Epithelial cell of esophagus (primary cell): ENCODE data around the gene CDH4.

ENCODE experiments used
- DNase-seq: peaks from one replicate; pipeline ENCODE4 v3.0.0; 2010; ENCODE audit warnings: low read depth
- H3K4me3 ChIP-seq: 2 replicates; pipeline ENCODE4 v1.5.1; 2011; ENCODE audit warnings: mild to moderate bottlenecking, low read length, control low read depth
- CTCF ChIP-seq: IDR thresholded peaks from 2 replicates; pipeline ENCODE4 v1.5.1; 2011; ENCODE audit warnings: low read depth, mild to moderate bottlenecking, low read length, control low read depth, inconsistent platforms; ENCODE audit not compliant: insufficient read depth; ENCODE audit errors: missing control alignments

CDH4 gene

GRCh38 chr20:61896058-61896961 is 644.2 kb downstream of the CDH4 start:
- peak; percentile 41 for DNase-seq

GRCh38 chr20:61897401-61898295 is 645.6 kb downstream of the CDH4 start:
- H3K4me3 ChIP-seq, result no peak overlapping the region
- TF ChIP-seq CTCF, result no peak
- no peak for DNase-seq

More at GRCh38 chr20:61896058-61896961, 644.2 kb downstream of the CDH4 start:
- H3K4me3 ChIP-seq, result no peak overlapping the region
- TF ChIP-seq CTCF, result peak; percentile 85

- TF ChIP-seq CTCF, result no peak
- DNase-seq, result no peak
- no peak overlapping the region for H3K4me3 ChIP-seq
Measured at GRCh38 chr20:61898405-61898804, 646.3 kb downstream of the CDH4 start.

DNA sequence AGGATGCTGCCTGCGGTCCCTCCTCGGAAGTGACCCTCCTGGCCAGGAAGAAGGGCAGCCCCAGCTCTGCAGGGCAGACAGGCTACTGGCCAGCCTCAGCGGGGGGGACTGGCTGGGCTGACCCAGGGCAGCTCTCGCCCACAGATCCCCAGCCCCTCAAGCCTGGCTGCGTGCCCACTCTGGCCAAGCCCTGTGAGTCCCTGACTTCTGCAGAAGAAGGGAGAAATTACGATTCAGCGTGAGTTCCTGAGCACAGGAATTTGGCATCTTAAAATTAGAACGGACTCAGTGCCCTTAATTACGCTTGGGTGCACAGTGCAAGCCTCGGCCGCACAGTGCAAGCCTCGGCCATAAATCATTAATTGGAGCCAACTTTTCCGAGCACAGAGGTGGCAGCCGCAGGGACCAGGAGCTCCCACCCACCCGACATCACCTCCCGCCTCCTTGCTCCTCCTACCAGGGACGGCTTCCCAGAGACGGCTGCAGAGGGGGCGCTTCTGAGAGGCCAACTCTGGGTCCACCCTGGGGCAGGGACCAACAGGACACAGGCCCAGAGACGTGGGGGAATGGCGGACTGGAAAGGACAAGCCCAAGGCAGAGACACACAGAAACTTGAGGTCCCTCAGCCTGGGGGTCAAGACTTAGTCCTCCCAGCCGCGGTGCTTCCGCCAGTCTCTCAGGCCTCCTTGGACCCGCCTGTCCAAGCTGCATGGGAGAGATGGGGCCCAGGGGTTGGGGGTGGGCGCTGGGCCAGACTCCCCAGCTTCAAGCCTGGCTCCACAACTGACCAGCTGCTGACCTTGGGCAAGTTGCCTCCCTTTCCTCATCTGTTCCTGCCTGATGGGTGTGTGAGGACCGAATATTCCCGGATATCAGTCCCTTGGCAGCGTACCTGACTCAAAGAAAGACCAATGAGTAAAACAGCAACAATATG is 648.2 kb downstream of the CDH4 start:
- no peak overlapping the region for H3K4me3 ChIP-seq
- no peak for DNase-seq
- no peak for TF ChIP-seq CTCF

DNA sequence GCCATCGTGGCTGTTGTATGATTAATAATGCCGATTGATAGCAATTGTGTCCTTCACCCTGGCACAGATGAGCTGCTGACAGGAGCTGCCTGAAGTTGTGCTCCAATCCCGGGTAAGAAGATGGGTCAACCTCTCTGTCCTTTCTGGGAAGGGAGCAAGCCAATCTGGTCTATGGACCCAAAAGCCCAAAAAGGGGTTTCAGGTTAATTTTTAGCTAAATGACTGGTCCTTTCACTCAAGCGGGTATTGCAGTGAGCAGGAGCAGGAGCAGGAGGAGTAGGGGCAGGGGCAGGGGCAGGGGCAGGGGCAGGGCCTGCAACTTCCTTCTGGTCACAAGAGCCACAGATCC is 648.9 kb downstream of the CDH4 start:
- DNase-seq, result no peak
- H3K4me3 ChIP-seq, result no peak overlapping the region
- TF ChIP-seq CTCF, result no peak
